ENCODE results near the gene LRMDA. TPM values are rescaled to one million over a fixed set of nuclear protein-coding genes. Genes with fewer than 3 reads are reported as not detected.

The LRMDA gene
- total RNA-seq, 2 donors from 2014 or later: 9.6 to 12.6 TPM

DNA sequence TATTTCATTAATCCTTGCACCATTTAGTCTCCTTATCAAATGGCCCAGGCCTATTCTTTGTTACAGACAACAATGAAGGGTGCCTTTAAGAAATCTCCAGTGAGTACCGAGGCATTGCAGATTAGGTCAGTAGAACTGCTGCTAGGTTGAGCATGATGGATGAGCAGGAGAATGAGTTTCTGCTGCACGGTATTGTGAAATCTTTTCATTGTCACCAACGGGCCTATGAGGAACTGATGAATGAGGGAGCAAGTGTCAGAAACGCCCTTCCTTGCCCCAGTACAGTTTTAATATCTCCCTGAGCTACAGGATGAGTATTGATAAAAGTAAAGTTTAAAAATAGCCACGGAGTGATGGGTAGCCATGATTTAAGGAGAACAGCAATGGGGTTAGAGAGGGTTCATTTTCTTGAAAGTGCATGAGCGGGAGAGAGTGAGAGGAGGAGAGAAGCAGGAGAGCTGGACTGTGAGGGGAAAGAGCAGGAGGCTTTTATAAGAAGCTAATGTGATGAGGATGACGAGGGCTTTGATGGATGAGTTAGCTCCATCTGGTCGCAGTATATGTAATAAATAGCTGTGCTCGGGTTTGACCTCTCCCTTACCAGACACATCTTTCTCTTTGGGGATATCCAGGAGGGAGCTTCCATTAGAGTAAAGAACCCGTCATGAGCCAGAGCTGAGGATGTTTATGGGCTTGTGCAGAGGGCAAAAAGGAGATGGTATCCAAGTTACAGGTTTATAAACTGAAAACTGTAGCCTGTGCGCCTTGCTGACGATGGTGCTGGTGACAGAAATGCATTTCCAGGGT, 526.1 kb downstream of the LRMDA start:
- no peak for DNase-seq (ENCODE audit: low spot score)
- H3K4me1 ChIP-seq (replicated peaks): no peaks in the 10 kb centered on the region
- no peak overlapping the region for H3K27ac ChIP-seq
- H3K9me3 ChIP-seq: no peaks in the 10 kb centered on the region
- TF ChIP-seq, protein P1, sequence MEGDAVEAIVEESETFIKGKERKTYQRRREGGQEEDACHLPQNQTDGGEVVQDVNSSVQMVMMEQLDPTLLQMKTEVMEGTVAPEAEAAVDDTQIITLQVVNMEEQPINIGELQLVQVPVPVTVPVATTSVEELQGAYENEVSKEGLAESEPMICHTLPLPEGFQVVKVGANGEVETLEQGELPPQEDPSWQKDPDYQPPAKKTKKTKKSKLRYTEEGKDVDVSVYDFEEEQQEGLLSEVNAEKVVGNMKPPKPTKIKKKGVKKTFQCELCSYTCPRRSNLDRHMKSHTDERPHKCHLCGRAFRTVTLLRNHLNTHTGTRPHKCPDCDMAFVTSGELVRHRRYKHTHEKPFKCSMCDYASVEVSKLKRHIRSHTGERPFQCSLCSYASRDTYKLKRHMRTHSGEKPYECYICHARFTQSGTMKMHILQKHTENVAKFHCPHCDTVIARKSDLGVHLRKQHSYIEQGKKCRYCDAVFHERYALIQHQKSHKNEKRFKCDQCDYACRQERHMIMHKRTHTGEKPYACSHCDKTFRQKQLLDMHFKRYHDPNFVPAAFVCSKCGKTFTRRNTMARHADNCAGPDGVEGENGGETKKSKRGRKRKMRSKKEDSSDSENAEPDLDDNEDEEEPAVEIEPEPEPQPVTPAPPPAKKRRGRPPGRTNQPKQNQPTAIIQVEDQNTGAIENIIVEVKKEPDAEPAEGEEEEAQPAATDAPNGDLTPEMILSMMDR (IDR thresholded peaks at IDR 0.05): no peak
- TF ChIP-seq POLR2A (IDR thresholded peaks at IDR 0.05) (no peak), POLR2AphosphoS5 (IDR thresholded peaks at IDR 0.05) (no peak)
- H3K27me3 ChIP-seq (replicated peaks; ENCODE audit: insufficient read depth): no peaks in the 10 kb centered on the region
- 84% methylated on average over 12 of the region's 12 CpGs for WGBS
- H3K36me3 ChIP-seq: no peaks in the 10 kb centered on the region
- intact Hi-C loops (cut with DNase I): no loop called here
- H3K4me3 ChIP-seq: no peak overlapping the region

DNA sequence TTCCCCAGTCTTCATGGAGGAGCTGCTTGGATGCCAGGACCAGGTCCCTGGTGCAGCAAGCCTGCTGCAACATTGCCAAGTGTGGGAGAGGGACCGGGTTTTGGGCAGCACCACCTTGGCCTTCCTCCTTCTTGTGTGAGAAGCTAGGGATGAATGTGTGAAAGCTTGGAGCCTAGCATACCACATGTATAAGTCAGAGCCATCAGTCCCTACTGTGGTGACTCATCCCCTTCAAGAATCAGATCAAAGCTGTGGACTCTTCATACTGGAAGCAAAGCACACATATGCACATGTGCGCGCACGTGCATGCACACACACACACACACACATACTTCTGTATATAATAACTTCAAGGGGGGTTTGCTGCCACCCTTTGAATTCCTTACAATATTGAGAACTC, 527.8 kb downstream of the LRMDA start:
- 93% methylated on average over 4 of the region's 4 CpGs for WGBS
- no peaks in the 10 kb centered on the region for H3K4me1 ChIP-seq (replicated peaks)
- H3K36me3 ChIP-seq: no peaks in the 10 kb centered on the region
- no peaks in the 10 kb centered on the region for H3K27me3 ChIP-seq (replicated peaks; ENCODE audit: insufficient read depth)
- no peak for DNase-seq (ENCODE audit: low spot score)
- no peak overlapping the region for H3K27ac ChIP-seq
- H3K4me3 ChIP-seq: no peak overlapping the region
- no peaks in the 10 kb centered on the region for H3K9me3 ChIP-seq
- intact Hi-C loops (cut with DNase I): no loop called here
- TF ChIP-seq, protein P1 (IDR thresholded peaks at IDR 0.05): no peak
- no peak for TF ChIP-seq POLR2A (IDR thresholded peaks at IDR 0.05)
- no peak for TF ChIP-seq POLR2AphosphoS5 (IDR thresholded peaks at IDR 0.05)

DNA sequence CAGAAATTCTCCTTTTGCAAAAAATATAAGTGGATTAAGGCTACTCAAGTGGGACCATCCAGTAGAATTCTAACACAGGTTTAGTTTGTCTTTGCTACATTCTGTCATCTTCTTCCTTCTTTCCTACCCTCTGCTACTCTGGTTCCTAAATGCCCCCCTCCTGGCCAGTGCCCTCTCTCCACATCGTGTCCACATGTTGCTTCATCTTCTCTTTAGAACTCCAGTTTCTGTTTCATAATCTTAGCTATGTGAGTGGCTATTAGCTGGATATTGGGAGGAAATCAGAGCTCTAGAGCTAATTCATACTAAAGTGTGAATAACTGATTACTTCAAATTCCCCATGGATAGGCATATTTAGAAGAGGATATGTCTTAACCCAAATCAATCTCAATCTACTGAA, 528.5 kb downstream of the LRMDA start:
- DNase-seq (ENCODE audit: low spot score): no peak
- TF ChIP-seq POLR2AphosphoS5 (IDR thresholded peaks at IDR 0.05) (no peak), POLR2A (IDR thresholded peaks at IDR 0.05) (no peak)
- TF ChIP-seq, protein P1 (IDR thresholded peaks at IDR 0.05): no peak
- Histone ChIP-seq H3K27ac (no peak overlapping the region), H3K36me3 (no peaks in the 10 kb centered on the region), H3K27me3 (replicated peaks; ENCODE audit: insufficient read depth) (no peaks in the 10 kb centered on the region), H3K9me3 (no peaks in the 10 kb centered on the region), H3K4me3 (no peak overlapping the region), H3K4me1 (replicated peaks) (no peaks in the 10 kb centered on the region)
- intact Hi-C loops (cut with DNase I): no loop called here
- WGBS: 84% methylated on average over 1 of the region's 1 CpG

DNA sequence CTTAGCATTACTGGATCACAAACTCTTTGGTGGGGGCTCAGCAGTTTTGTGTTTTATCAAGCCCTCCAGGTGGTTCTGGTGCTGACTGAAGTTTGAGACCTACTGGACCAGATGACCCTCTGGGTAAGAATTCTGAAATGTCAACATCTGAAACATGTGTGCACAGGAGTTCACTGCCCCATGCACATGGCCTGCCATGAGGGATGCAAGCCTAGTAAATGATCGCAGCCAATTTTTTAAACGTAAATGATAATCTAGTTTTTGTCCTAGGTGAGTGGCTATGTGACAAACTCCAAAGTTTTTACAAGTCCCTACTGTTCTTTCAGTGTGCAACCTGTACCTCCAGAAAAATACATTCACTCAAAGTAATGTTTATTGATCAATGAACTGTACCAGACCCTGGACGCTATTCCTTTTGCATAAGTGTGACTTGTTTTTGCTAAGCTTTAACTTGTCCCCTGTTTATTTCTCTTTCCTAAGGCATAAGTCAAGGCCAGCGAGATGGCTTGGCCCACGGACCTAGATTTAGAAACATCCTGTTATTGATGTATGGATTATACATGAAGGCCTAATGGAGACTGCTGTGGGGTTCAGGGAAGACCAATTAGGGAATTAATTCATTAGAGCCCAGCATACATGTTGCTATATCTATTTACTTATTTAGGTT, 531.1 kb downstream of the LRMDA start:
- intact Hi-C loops (cut with DNase I): no loop called here

More for the DNA sequence above, 531.1 kb downstream of the LRMDA start:
- WGBS: 88% methylated on average over 5 of the region's 5 CpGs
- Histone ChIP-seq H3K4me1 (replicated peaks) (no peaks in the 10 kb centered on the region), H3K27me3 (replicated peaks; ENCODE audit: insufficient read depth) (no peaks in the 10 kb centered on the region), H3K36me3 (no peaks in the 10 kb centered on the region), H3K4me3 (no peak overlapping the region), H3K9me3 (no peaks in the 10 kb centered on the region), H3K27ac (no peak overlapping the region)
- no peak for DNase-seq (ENCODE audit: low spot score)
- TF ChIP-seq POLR2AphosphoS5 (IDR thresholded peaks at IDR 0.05): no peak
- TF ChIP-seq POLR2A (IDR thresholded peaks at IDR 0.05): no peak
- TF ChIP-seq, protein P1 (IDR thresholded peaks at IDR 0.05): no peak
